ENCODE data around the gene ZDHHC9.

The ZDHHC9 gene

GRCh38 chrX:129786210-129786651, 57.5 kb downstream of the ZDHHC9 start:
- DNase-seq (ENCODE audit: low read depth, low spot score): no peak

- no peak for DNase-seq (ENCODE audit: low read depth, low spot score)
These were observed 58.3 kb downstream of the ZDHHC9 start for GRCh38 chrX:129785160-129785947.

GRCh38 chrX:129784371-129784770, 59.3 kb downstream of the ZDHHC9 start:
- no peak for DNase-seq (ENCODE audit: low read depth, low spot score)

GRCh38 chrX:129783291-129783713, 60.4 kb downstream of the ZDHHC9 start:
- DNase-seq (ENCODE audit: low read depth, low spot score): no peak

GRCh38 chrX:129782706-129783105, 61.0 kb downstream of the ZDHHC9 start:
- no peak for DNase-seq (ENCODE audit: low read depth, low spot score)

GRCh38 chrX:129781680-129782495, 61.8 kb downstream of the ZDHHC9 start:
- no peak for DNase-seq (ENCODE audit: low read depth, low spot score)

GRCh38 chrX:129781134-129781672, 62.5 kb downstream of the ZDHHC9 start:
- DNase-seq (ENCODE audit: low read depth, low spot score): no peak

- DNase-seq (ENCODE audit: low read depth, low spot score): no peak
These were observed 63.1 kb downstream of the ZDHHC9 start for GRCh38 chrX:129780441-129781105.

- DNase-seq (ENCODE audit: low read depth, low spot score): no peak
These were observed 63.9 kb downstream of the ZDHHC9 start, which contains the start of gene SASH3 for GRCh38 chrX:129779747-129780146. Gene SASH3, plus strand, starts transcription at chrX:129779949. Its CDS starts 149 bp downstream, at chrX:129780098.

GRCh38 chrX:129779086-129779672, 64.5 kb downstream of the ZDHHC9 start:
- DNase-seq (ENCODE audit: low read depth, low spot score): no peak

GRCh38 chrX:129777218-129778030, 66.3 kb downstream of the ZDHHC9 start:
- DNase-seq (ENCODE audit: low read depth, low spot score): no peak

GRCh38 chrX:129773649-129774458, 69.8 kb downstream of the ZDHHC9 start:
- DNase-seq (ENCODE audit: low read depth, low spot score): no peak

- no peak for DNase-seq (ENCODE audit: low read depth, low spot score)
These were observed 70.8 kb downstream of the ZDHHC9 start for GRCh38 chrX:129772796-129773431.

- no peak for DNase-seq (ENCODE audit: low read depth, low spot score)
These were observed 72.3 kb downstream of the ZDHHC9 start for GRCh38 chrX:129771266-129771995.

GRCh38 chrX:129769467-129770154, 74.1 kb downstream of the ZDHHC9 start:
- peak; percentile 37 for DNase-seq (ENCODE audit: low read depth, low spot score)

- peak; percentile 54 for DNase-seq (ENCODE audit: low read depth, low spot score)
These were observed 74.9 kb downstream of the ZDHHC9 start for GRCh38 chrX:129768586-129769466.

GRCh38 chrX:129768186-129768585, 75.5 kb downstream of the ZDHHC9 start:
- DNase-seq (ENCODE audit: low read depth, low spot score): no peak
